Measurements from ENCODE around the gene LRSAM1. TPM values are rescaled to one million over a fixed set of nuclear protein-coding genes. Genes with fewer than 3 reads are reported as not detected.
A peak's percentile ranks its signal among the peaks of the same experiment; 100 is the strongest.

The LRSAM1 gene
- total and polyA plus RNA-seq, 7 donors: 8.3 to 17.7 (median 13.3) TPM

DNA sequence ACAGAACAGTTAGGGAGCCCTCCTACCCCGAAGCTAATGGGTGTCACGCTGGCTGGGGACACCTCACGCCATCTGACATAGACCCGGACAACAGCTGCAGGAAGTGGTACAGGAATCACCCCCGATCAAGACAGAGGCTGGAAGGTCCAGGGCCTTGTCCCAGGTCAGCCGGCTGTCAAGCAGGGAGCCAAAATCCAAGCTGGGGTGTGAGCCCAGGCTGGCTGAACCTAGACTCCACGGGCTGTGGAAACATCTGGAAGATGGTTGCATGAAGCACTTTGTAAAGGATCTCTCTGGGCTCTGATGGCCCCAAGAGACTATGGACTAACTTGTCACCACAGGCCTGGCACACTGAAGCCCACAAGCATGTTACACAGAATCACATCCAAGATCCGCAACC, 91.9 kb downstream of the LRSAM1 start:
- H3K27me3 ChIP-seq (ENCODE audit: insufficient read depth in 3 of 3, low read length in 2 of 3): peaks cover 0 to 3% (median 0%) of the 10 kb centered on the region in 3 donors
- no peaks in the 10 kb centered on the region for H3K36me3 ChIP-seq (ENCODE audit: insufficient read depth in 1 of 2, low read depth in 1 of 2)
- intact Hi-C loops (cut with DNase I): no loop called here
- H3K27ac ChIP-seq: no peak overlapping the region
- TF ChIP-seq, protein P1, sequence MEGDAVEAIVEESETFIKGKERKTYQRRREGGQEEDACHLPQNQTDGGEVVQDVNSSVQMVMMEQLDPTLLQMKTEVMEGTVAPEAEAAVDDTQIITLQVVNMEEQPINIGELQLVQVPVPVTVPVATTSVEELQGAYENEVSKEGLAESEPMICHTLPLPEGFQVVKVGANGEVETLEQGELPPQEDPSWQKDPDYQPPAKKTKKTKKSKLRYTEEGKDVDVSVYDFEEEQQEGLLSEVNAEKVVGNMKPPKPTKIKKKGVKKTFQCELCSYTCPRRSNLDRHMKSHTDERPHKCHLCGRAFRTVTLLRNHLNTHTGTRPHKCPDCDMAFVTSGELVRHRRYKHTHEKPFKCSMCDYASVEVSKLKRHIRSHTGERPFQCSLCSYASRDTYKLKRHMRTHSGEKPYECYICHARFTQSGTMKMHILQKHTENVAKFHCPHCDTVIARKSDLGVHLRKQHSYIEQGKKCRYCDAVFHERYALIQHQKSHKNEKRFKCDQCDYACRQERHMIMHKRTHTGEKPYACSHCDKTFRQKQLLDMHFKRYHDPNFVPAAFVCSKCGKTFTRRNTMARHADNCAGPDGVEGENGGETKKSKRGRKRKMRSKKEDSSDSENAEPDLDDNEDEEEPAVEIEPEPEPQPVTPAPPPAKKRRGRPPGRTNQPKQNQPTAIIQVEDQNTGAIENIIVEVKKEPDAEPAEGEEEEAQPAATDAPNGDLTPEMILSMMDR (IDR thresholded peaks at IDR 0.05): no peak
- peak in 1 of 2 donors; percentile 72 for DNase-seq
- no peak overlapping the region for H3K4me3 ChIP-seq
- peaks cover 7% of the 10 kb centered on the region for H3K4me1 ChIP-seq
- 40 to 52% (median 46%) methylated on average over 8 of the region's 8 CpGs for WGBS, 3 donors
- ATAC-seq: peak in 3 of 4 donors; percentile 25 to 46 (median 32)
- no peaks in the 10 kb centered on the region for H3K9me3 ChIP-seq

DNA sequence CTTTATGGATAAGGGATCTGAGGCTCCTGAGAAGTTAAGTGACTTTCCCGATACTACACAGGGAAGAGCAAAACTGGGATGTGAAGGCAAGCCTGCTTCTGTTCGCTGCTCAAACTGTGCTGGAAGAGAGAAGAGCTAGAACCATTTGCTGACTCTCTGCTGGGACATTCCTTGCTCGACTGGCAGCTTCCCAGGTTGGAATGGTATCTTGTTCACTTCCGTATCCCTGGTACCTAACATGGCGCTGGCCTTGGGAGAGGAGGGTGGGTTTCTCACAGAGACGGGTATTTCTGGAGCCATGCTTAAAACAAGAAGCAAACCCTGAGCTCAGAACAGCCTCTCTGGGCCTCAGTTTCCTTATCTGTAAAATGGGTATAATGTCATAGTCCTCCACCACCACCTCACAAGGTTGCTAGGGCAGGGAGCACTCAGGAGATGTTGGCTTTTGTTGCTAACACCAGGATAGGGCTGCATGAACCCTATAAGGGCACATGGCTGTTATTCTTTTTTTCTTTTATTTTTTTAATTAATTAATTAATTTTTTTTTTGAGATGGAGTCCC, 92.7 kb downstream of the LRSAM1 start:
- H3K4me1 ChIP-seq: peaks cover 7% of the 10 kb centered on the region
- intact Hi-C loops (cut with DNase I): no loop called here
- no peak overlapping the region for H3K27ac ChIP-seq

DNA sequence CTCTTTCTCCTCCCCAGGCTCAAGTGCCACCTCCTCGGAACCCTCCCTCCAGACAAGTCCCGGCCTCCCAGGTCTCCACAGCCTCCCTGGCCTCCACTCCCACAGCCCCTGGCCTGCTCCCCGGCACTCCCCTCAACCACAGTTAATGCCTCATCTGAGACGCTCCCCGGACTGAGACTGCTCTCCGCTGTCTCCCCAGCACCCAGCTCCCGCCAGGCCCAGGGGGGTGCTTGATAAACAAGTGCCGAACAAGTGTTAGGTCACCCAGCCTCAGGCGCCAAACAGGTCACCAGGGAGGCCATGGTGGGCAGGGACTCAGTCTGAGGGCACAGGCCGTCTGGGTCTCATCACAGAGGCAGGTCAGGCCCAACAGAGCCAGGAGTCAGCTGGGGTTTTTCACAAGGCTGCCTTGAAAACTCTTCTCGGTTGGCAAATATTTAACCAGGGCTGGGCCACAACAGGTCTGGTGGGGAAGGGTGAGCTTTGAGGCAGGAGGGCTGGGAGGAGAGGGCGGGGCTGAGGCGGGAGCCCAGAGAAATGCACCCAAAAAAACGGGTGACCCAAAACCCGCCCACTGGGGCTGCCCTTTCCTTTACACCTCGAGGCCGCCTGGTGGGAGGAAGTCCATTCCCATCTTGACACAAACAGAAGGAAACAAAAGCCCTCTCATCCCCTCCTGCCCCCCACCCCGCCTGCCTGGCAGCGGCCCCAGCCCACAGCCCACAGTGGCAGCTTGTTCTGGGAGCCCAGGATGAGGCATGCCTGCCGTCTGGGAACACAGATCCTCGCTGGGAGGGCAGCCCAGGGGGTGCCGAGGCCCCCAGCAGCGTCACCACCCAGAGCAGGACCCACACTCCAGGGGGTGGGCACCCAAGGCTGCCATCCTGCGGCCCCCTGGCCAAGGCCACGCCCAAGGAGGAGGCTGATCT, 94.2 kb downstream of the LRSAM1 start:
- DNase-seq: peak in 1 of 2 donors; percentile 63
- TF ChIP-seq, protein P1 (IDR thresholded peaks at IDR 0.05): no peak
- Histone ChIP-seq H3K4me1 (peaks cover 7% of the 10 kb centered on the region), H3K27ac (no peak overlapping the region), H3K27me3 (ENCODE audit: insufficient read depth in 3 of 3, low read length in 2 of 3) (peaks cover 0 to 3% (median 0%) of the 10 kb centered on the region in 3 donors), H3K9me3 (no peaks in the 10 kb centered on the region), H3K36me3 (ENCODE audit: insufficient read depth in 1 of 2, low read depth in 1 of 2) (no peaks in the 10 kb centered on the region), H3K4me3 (no peak overlapping the region)
- WGBS, 3 donors: 45 to 63% (median 47%) methylated on average over 24 to 25 of the region's 25 CpGs
- intact Hi-C loops (cut with DNase I): no loop called here
- peak in 2 of 4 donors; percentile 4 to 10 for ATAC-seq

More for the DNA sequence above, 92.7 kb downstream of the LRSAM1 start:
- Histone ChIP-seq H3K4me3 (no peak overlapping the region), H3K27me3 (ENCODE audit: insufficient read depth in 3 of 3, low read length in 2 of 3) (peaks cover 0 to 3% (median 0%) of the 10 kb centered on the region in 3 donors), H3K9me3 (no peaks in the 10 kb centered on the region), H3K36me3 (ENCODE audit: insufficient read depth in 1 of 2, low read depth in 1 of 2) (no peaks in the 10 kb centered on the region)
- TF ChIP-seq, protein P1 (IDR thresholded peaks at IDR 0.05): no peak
- ATAC-seq (no peak), DNase-seq (no peak)
- WGBS, 3 donors: 50 to 77% (median 57%) methylated on average over 6 of the region's 6 CpGs

DNA sequence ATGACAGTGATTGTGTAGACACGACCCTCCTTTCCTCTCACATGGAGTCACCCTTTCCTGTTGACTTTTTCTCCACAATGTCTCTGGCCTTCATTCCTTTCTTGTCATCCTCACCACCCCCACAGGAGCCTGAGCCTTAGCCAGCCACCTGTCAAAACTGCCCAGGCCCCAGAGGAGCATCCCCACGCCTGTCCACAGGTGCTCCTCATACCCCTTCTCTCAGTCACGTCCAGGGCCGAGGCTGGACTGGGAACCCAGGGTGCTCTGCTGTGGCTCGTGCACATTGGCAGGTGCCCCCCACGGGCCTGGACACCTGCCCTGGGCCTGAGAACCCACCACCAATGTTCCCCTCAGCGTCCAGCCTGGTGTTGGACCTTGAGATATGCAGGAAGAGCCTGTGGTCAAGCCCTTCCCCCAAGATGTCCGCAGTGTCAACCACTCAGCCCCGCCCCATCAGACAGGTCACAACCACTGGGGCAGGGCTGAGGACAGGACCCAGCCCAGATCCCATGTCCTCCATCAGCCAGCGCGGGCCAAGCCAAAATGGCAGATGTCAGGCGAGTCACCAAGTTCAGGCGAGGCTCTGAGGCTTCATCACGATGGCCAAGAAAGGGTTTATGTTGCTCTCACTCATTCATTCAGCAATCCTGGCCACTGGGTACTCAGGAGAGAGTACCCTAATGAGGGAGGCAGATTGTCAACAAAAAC, 95.0 kb downstream of the LRSAM1 start:
- Histone ChIP-seq H3K27me3 (ENCODE audit: insufficient read depth in 3 of 3, low read length in 2 of 3) (peaks cover 0 to 3% (median 0%) of the 10 kb centered on the region in 3 donors), H3K4me1 (peaks cover 7% of the 10 kb centered on the region), H3K9me3 (no peaks in the 10 kb centered on the region), H3K27ac (no peak overlapping the region), H3K36me3 (ENCODE audit: insufficient read depth in 1 of 2, low read depth in 1 of 2) (no peaks in the 10 kb centered on the region), H3K4me3 (no peak overlapping the region)
- WGBS, 3 donors: 55 to 71% (median 59%) methylated on average over 14 of the region's 14 CpGs
- DNase-seq (no peak), ATAC-seq (no peak)
- intact Hi-C loops (cut with DNase I): no loop called here
- TF ChIP-seq, protein P1 (IDR thresholded peaks at IDR 0.05): no peak

Data from psoas muscle (tissue), 8 donors.